Measurements from ENCODE around the gene ELK3. TPM values are rescaled to one million over a fixed set of nuclear protein-coding genes. Genes with fewer than 3 reads are reported as not detected.

Gene ELK3
- total RNA-seq, 1 donor from 2014 or later = 3.7 TPM

- no peak for DNase-seq
- peaks cover 1% of the 10 kb centered on the region for H3K27me3 Mint-ChIP-seq (ENCODE audit: unreplicated experiment)
- H3K4me1 Mint-ChIP-seq (ENCODE audit: low read depth, unreplicated experiment) = peaks cover 5% of the 10 kb centered on the region
- no peak overlapping the region for H3K27ac Mint-ChIP-seq (ENCODE audit: unreplicated experiment)
- no peaks in the 10 kb centered on the region for H3K36me3 Mint-ChIP-seq (ENCODE audit: unreplicated experiment)
- H3K4me3 Mint-ChIP-seq (ENCODE audit: unreplicated experiment) = no peak overlapping the region
- H3K9me3 Mint-ChIP-seq (ENCODE audit: unreplicated experiment) = no peaks in the 10 kb centered on the region
- TF ChIP-seq CTCF (IDR thresholded peaks at IDR 0.05; ENCODE audit: partially characterized antibody, unreplicated experiment) = no peak
Measured at GRCh38 chr12:96172981-96173380, 21.2 kb upstream of the ELK3 start.

GRCh38 chr12:96176575-96176974, 17.6 kb upstream of the ELK3 start:
- Mint-ChIP-seq H3K27ac (ENCODE audit: unreplicated experiment) (no peak overlapping the region), H3K36me3 (ENCODE audit: unreplicated experiment) (peaks cover 5% of the 10 kb centered on the region), H3K4me3 (ENCODE audit: unreplicated experiment) (no peak overlapping the region), H3K4me1 (ENCODE audit: low read depth, unreplicated experiment) (no peaks in the 10 kb centered on the region), H3K9me3 (ENCODE audit: unreplicated experiment) (peaks cover 2% of the 10 kb centered on the region), H3K27me3 (ENCODE audit: unreplicated experiment) (peaks cover 1% of the 10 kb centered on the region)
- no peak for TF ChIP-seq CTCF (IDR thresholded peaks at IDR 0.05; ENCODE audit: partially characterized antibody, unreplicated experiment)
- no peak for DNase-seq

- no peaks in the 10 kb centered on the region for H3K4me1 Mint-ChIP-seq (ENCODE audit: low read depth, unreplicated experiment)
- H3K9me3 Mint-ChIP-seq (ENCODE audit: unreplicated experiment) = peaks cover 2% of the 10 kb centered on the region
- H3K36me3 Mint-ChIP-seq (ENCODE audit: unreplicated experiment) = peaks cover 8% of the 10 kb centered on the region
- no peaks in the 10 kb centered on the region for H3K27me3 Mint-ChIP-seq (ENCODE audit: unreplicated experiment)
- no peak overlapping the region for H3K4me3 Mint-ChIP-seq (ENCODE audit: unreplicated experiment)
- TF ChIP-seq CTCF (IDR thresholded peaks at IDR 0.05; ENCODE audit: partially characterized antibody, unreplicated experiment) = no peak
- DNase-seq = no peak
- H3K27ac Mint-ChIP-seq (ENCODE audit: unreplicated experiment) = no peak overlapping the region
Measured at GRCh38 chr12:96177013-96177412, 17.2 kb upstream of the ELK3 start.

GRCh38 chr12:96183734-96184370, 10.3 kb upstream of the ELK3 start:
- TF ChIP-seq CTCF (IDR thresholded peaks at IDR 0.05; ENCODE audit: partially characterized antibody, unreplicated experiment) = no peak
- DNase-seq = no peak
- Mint-ChIP-seq H3K4me1 (ENCODE audit: low read depth, unreplicated experiment) (no peaks in the 10 kb centered on the region), H3K9me3 (ENCODE audit: unreplicated experiment) (no peaks in the 10 kb centered on the region), H3K36me3 (ENCODE audit: unreplicated experiment) (peaks cover 14% of the 10 kb centered on the region), H3K4me3 (ENCODE audit: unreplicated experiment) (no peak overlapping the region), H3K27me3 (ENCODE audit: unreplicated experiment) (peaks cover 2% of the 10 kb centered on the region), H3K27ac (ENCODE audit: unreplicated experiment) (no peak overlapping the region)

- no peak overlapping the region for H3K27ac Mint-ChIP-seq (ENCODE audit: unreplicated experiment)
- no peak for TF ChIP-seq CTCF (IDR thresholded peaks at IDR 0.05; ENCODE audit: partially characterized antibody, unreplicated experiment)
- peaks cover 2% of the 10 kb centered on the region for H3K27me3 Mint-ChIP-seq (ENCODE audit: unreplicated experiment)
- peaks cover 10% of the 10 kb centered on the region for H3K36me3 Mint-ChIP-seq (ENCODE audit: unreplicated experiment)
- peaks cover 2% of the 10 kb centered on the region for H3K9me3 Mint-ChIP-seq (ENCODE audit: unreplicated experiment)
- DNase-seq = no peak
- H3K4me3 Mint-ChIP-seq (ENCODE audit: unreplicated experiment) = no peak overlapping the region
- no peaks in the 10 kb centered on the region for H3K4me1 Mint-ChIP-seq (ENCODE audit: low read depth, unreplicated experiment)
Measured at GRCh38 chr12:96185914-96186313, 8.3 kb upstream of the ELK3 start.

Measured in glutamatergic neuron (in vitro differentiated cells).